ENCODE results near the gene NKD1. TPM values are rescaled to one million over a fixed set of nuclear protein-coding genes. Genes with fewer than 3 reads are reported as not detected.

Gene NKD1
- total and polyA plus RNA-seq, 7 donors, result 0.04 to 0.45 (median 0.22) TPM

GRCh38 chr16:50642349-50642748 is 94.2 kb downstream of the NKD1 start:
- no peak for DNase-seq
- TF ChIP-seq CTCF (IDR thresholded peaks at IDR 0.05), result no peak
- 94 to 98% (median 94%) methylated on average over 5 of the region's 5 CpGs for WGBS, 3 donors
- Histone ChIP-seq H3K27me3 (ENCODE audit: insufficient read depth in 3 of 3, low read length in 2 of 3) (peaks cover 0 to 2% (median 0%) of the 10 kb centered on the region in 3 donors), H3K4me3 (no peak overlapping the region), H3K9me3 (no peaks in the 10 kb centered on the region), H3K36me3 (ENCODE audit: insufficient read depth in 1 of 2, low read depth in 1 of 2) (no peaks in the 10 kb centered on the region), H3K27ac (no peak overlapping the region), H3K4me1 (no peaks in the 10 kb centered on the region)
- intact Hi-C loops (cut with DNase I), result no loop called here
- no peak for ATAC-seq

GRCh38 chr16:50643192-50643591 is 95.0 kb downstream of the NKD1 start:
- WGBS, 3 donors, result 77 to 86% (median 78%) methylated on average over 4 of the region's 4 CpGs

GRCh38 chr16:50644245-50644644 is 96.0 kb downstream of the NKD1 start:
- whole genome bisulfite sequencing, 3 donors, result 87 to 90% (median 89%) methylated on average over 5 of the region's 5 CpGs
- H3K27me3 ChIP-seq (ENCODE audit: insufficient read depth in 3 of 3, low read length in 2 of 3), result peaks cover 0 to 2% (median 0%) of the 10 kb centered on the region in 3 donors
- H3K4me3 ChIP-seq, result no peak overlapping the region
- H3K9me3 ChIP-seq, result no peaks in the 10 kb centered on the region
- TF ChIP-seq CTCF (IDR thresholded peaks at IDR 0.05), result no peak
- no peak overlapping the region for H3K27ac ChIP-seq
- intact Hi-C loops (cut with DNase I), result no loop called here
- no peak for ATAC-seq
- DNase-seq, result no peak
- no peaks in the 10 kb centered on the region for H3K4me1 ChIP-seq
- no peaks in the 10 kb centered on the region for H3K36me3 ChIP-seq (ENCODE audit: insufficient read depth in 1 of 2, low read depth in 1 of 2)

More at GRCh38 chr16:50643192-50643591, 95.0 kb downstream of the NKD1 start:
- Histone ChIP-seq H3K27ac (no peak overlapping the region), H3K27me3 (ENCODE audit: insufficient read depth in 3 of 3, low read length in 2 of 3) (peaks cover 0 to 2% (median 0%) of the 10 kb centered on the region in 3 donors), H3K4me3 (no peak overlapping the region), H3K36me3 (ENCODE audit: insufficient read depth in 1 of 2, low read depth in 1 of 2) (no peaks in the 10 kb centered on the region), H3K4me1 (no peaks in the 10 kb centered on the region), H3K9me3 (no peaks in the 10 kb centered on the region)
- DNase-seq, result no peak
- TF ChIP-seq CTCF (IDR thresholded peaks at IDR 0.05), result no peak
- ATAC-seq, result no peak
- intact Hi-C loops (cut with DNase I), result no loop called here

GRCh38 chr16:50644729-50645128 is 96.5 kb downstream of the NKD1 start:
- no peak for DNase-seq

More at GRCh38 chr16:50644729-50645128, 96.5 kb downstream of the NKD1 start:
- Histone ChIP-seq H3K9me3 (no peaks in the 10 kb centered on the region), H3K4me3 (no peak overlapping the region), H3K27me3 (ENCODE audit: insufficient read depth in 3 of 3, low read length in 2 of 3) (peaks cover 0 to 2% (median 0%) of the 10 kb centered on the region in 3 donors), H3K27ac (no peak overlapping the region), H3K4me1 (no peaks in the 10 kb centered on the region), H3K36me3 (ENCODE audit: insufficient read depth in 1 of 2, low read depth in 1 of 2) (no peaks in the 10 kb centered on the region)
- ATAC-seq, result no peak
- intact Hi-C loops (cut with DNase I), result no loop called here
- no peak for TF ChIP-seq CTCF (IDR thresholded peaks at IDR 0.05)
- WGBS, 3 donors, result 39 to 45% (median 45%) methylated on average over 6 of the region's 6 CpGs
